Keratinocyte (primary cell): ENCODE results near the gene STX7. TPM values are rescaled to one million over a fixed set of nuclear protein-coding genes. Genes with fewer than 3 reads are reported as not detected.

Experiments used
- DNase-seq: peaks from one replicate; pipeline ENCODE4 v3.0.0-alpha.2; 2011; ENCODE audit warnings: low read depth, missing footprints, low spot score
- FAIRE-seq: peaks from 2 replicates; lab custom pipeline; 2011; peaks lifted over from hg19 to GRCh38; lab: Jason Lieb, UNC
- H2AFZ ChIP-seq: 2 replicates; pipeline ENCODE4 v1.6.0; 2012; ENCODE audit warnings: low read length, control low read depth, inconsistent platforms; ENCODE audit not compliant: control insufficient read depth
- H3K27ac ChIP-seq: 2 replicates; pipeline ENCODE4 v1.5.1; 2011; ENCODE audit warnings: low read length; ENCODE audit not compliant: control insufficient read depth, insufficient read depth
- H3K27me3 ChIP-seq: 3 replicates; pipeline ENCODE4 v1.6.0; 2011; ENCODE audit warnings: low read length; ENCODE audit not compliant: control insufficient read depth, insufficient read depth; ENCODE audit errors: extremely low read depth
- H3K36me3 ChIP-seq, 2 experiments: 2 replicates in 1 of 2; 3 replicates in 1 of 2; pipeline ENCODE4 v1.5.1; 2011; ENCODE audit warnings: low read length in 2 of 2, mild to moderate bottlenecking in 1 of 2; ENCODE audit not compliant: control insufficient read depth in 2 of 2, insufficient read depth in 2 of 2; ENCODE audit errors: extremely low read depth in 1 of 2
- H3K4me1 ChIP-seq: 3 replicates; pipeline ENCODE4 v1.5.1; 2011; ENCODE audit warnings: low read length; ENCODE audit not compliant: control insufficient read depth, insufficient read depth; ENCODE audit errors: extremely low read depth
- H3K4me2 ChIP-seq: 3 replicates; pipeline ENCODE4 v1.6.0; 2011; ENCODE audit warnings: low read depth, low read length; ENCODE audit not compliant: control insufficient read depth, insufficient read depth; ENCODE audit errors: extremely low read depth
- H3K4me3 ChIP-seq, 3 experiments: fragments of 200-600 bp in 1 of 3; sonication (generic) in 1 of 3; 2 replicates in 2 of 3; 3 replicates in 1 of 3; pipeline ENCODE4 v1.5.1; 2011 to 2016; ENCODE audit warnings: low read length in 3 of 3, mild to moderate bottlenecking in 3 of 3, control low read depth in 2 of 3, inconsistent platforms in 1 of 3, low read depth in 1 of 3, mixed read lengths in 1 of 3, mixed run types in 1 of 3, moderate library complexity in 1 of 3; ENCODE audit not compliant: control insufficient read depth in 2 of 3, insufficient read depth in 2 of 3; ENCODE audit errors: extremely low read depth in 1 of 3
- H3K79me2 ChIP-seq: 2 replicates; pipeline ENCODE4 v1.6.0; 2012; ENCODE audit warnings: low read length; ENCODE audit not compliant: control insufficient read depth, insufficient read depth
- H3K9ac ChIP-seq: 3 replicates; pipeline ENCODE4 v1.6.0; 2011; ENCODE audit warnings: low read length; ENCODE audit not compliant: control insufficient read depth, insufficient read depth; ENCODE audit errors: extremely low read depth
- H3K9me1 ChIP-seq: 3 replicates; pipeline ENCODE4 v1.6.0; 2011; ENCODE audit warnings: low read length; ENCODE audit not compliant: control insufficient read depth, insufficient read depth; ENCODE audit errors: extremely low read depth
- H3K9me3 ChIP-seq: 2 replicates; pipeline ENCODE4 v1.5.1; 2012; ENCODE audit warnings: low read depth, low read length; ENCODE audit not compliant: control insufficient read depth
- H4K20me1 ChIP-seq: 3 replicates; pipeline ENCODE4 v1.6.0; 2011; ENCODE audit warnings: low read length; ENCODE audit not compliant: control insufficient read depth, insufficient read depth; ENCODE audit errors: extremely low read depth
- CTCF ChIP-seq, 3 experiments: IDR thresholded peaks in 1 of 3; conservative IDR thresholded peaks in 1 of 3; optimal IDR thresholded peaks in 1 of 3; 2 replicates in 2 of 3; 3 replicates in 1 of 3; pipeline versions ENCODE3 to v1.5.1; 2011; ENCODE audit warnings: low read length in 3 of 3, mild to moderate bottlenecking in 3 of 3, moderate library complexity in 2 of 3, control low read depth in 1 of 3, inconsistent platforms in 1 of 3; ENCODE audit not compliant: insufficient read depth in 2 of 3; ENCODE audit errors: extremely low read depth in 1 of 3
- EZH2 ChIP-seq: IDR thresholded peaks from one replicate; pipeline ENCODE4 v1.6.1; 2012; ENCODE audit warnings: inconsistent platforms, mild to moderate bottlenecking, low read length, moderate library complexity
- dilution Hi-C: fragments of 300-500 bp; cut with MboI; formaldehyde crosslinking; loops from one replicate; pipeline ENCODE4 v1.7.0; 2020; ENCODE audit warnings: low sequenced_read_pairs; ENCODE audit not compliant: extremely low pct_ligation_motif_present
- polyA plus RNA-seq, 5 experiments: library from polyadenylated mRNA; depleted of rRNA in 3 of 5; stranded (reverse) in 3 of 5; stranded (forward) in 1 of 5; unstranded in 1 of 5; fragments of >200 nt; gene quantifications; 1 replicate in 1 of 5; 2 replicates in 3 of 5; 3 replicates in 1 of 5; pipeline versions ENCODE4 v1.2.1 to v1.2.3, GENCODE V29; 2011 to 2012; ENCODE audit warnings: missing spikeins in 2 of 5, low read depth in 1 of 5, low replicate concordance in 1 of 5

Gene STX7
- polyA plus RNA-seq, 1 donor (not counting 4 experiments of a cell fraction or from before 2014, with no cell fraction given): 41.0 TPM

- Histone ChIP-seq H3K27ac (peak overlapping the region; percentile 40), H3K36me3 (no peaks in the 10 kb centered on the region), H3K4me3 (peak overlapping the region; percentile 88 to 96 (median 94)), H3K4me2 (peak overlapping the region; percentile 92), H2AFZ (no peak overlapping the region), H3K79me2 (peaks cover 53% of the 10 kb centered on the region), H4K20me1 (no peaks in the 10 kb centered on the region), H3K9me1 (no peaks in the 10 kb centered on the region), H3K4me1 (peaks cover 13% of the 10 kb centered on the region), H3K9ac (peak overlapping the region; percentile 88), H3K27me3 (no peaks in the 10 kb centered on the region), H3K9me3 (no peaks in the 10 kb centered on the region)
- dilution Hi-C loops: no loop called here
- TF ChIP-seq CTCF (optimal IDR thresholded peaks at IDR 0.05 in 1 of 3, IDR thresholded peaks at IDR 0.05 in 1 of 3, conservative IDR thresholded peaks at IDR 0.05 in 1 of 3; ENCODE audit: extremely low read depth in 1 of 3, insufficient read depth in 2 of 3, low read length in 3 of 3) (no peak), EZH2 (no peak)
- DNase-seq: no peak
- FAIRE-seq: no peak
Measured at GRCh38 chr6:132511210-132511830, 1.6 kb downstream of the STX7 start.

GRCh38 chr6:132506869-132507808, 5.8 kb downstream of the STX7 start:
- peaks cover 2% of the 10 kb centered on the region for H3K9me1 ChIP-seq
- DNase-seq (no peak), FAIRE-seq (no peak)
- no peak overlapping the region for H3K4me2 ChIP-seq
- H3K9me3 ChIP-seq: no peaks in the 10 kb centered on the region
- H3K4me3 ChIP-seq: no peak overlapping the region
- peaks cover 8% of the 10 kb centered on the region for H3K4me1 ChIP-seq
- H2AFZ ChIP-seq: no peak overlapping the region
- H3K36me3 ChIP-seq: peaks cover 0 to 4% of the 10 kb centered on the region in 2 experiments
- H3K79me2 ChIP-seq: peaks cover 73% of the 10 kb centered on the region
- dilution Hi-C loops: no loop called here
- no peak for TF ChIP-seq CTCF (optimal IDR thresholded peaks at IDR 0.05 in 1 of 3, IDR thresholded peaks at IDR 0.05 in 1 of 3, conservative IDR thresholded peaks at IDR 0.05 in 1 of 3; ENCODE audit: extremely low read depth in 1 of 3, insufficient read depth in 2 of 3, low read length in 3 of 3)
- TF ChIP-seq EZH2: no peak
- no peaks in the 10 kb centered on the region for H4K20me1 ChIP-seq
- no peak overlapping the region for H3K27ac ChIP-seq
- no peaks in the 10 kb centered on the region for H3K27me3 ChIP-seq
- H3K9ac ChIP-seq: no peak overlapping the region
